HEK293 (cell line): ENCODE results near the gene HARS1.
"Not testable (repeated sequence)": the region's sequence is repeated elsewhere in the genome, so short reads cannot be mapped to it uniquely, and the experiment has no call there.

Experiments used
- CTCF ChIA-PET: fragments of 350-600 bp; formaldehyde crosslinking; extraction: SDS; loops from one replicate; lab custom pipeline; 2021; ENCODE audit warnings: antibody characterized with exemption; lab: Yijun Ruan, JAX
- POLR2A ChIA-PET: fragments of 300-600 bp; formaldehyde crosslinking; extraction: SDS; loops from one replicate; lab custom pipeline; 2020; ENCODE audit warnings: antibody characterized with exemption, inconsistent platforms; lab: Yijun Ruan, JAX
- H3K27ac ChIP-seq: fragments of 200-500 bp; sonication (Bioruptor generic); 2 replicates; pipeline ENCODE4 v1.5.1; 2014; ENCODE audit warnings: low read depth, low read length, control low read depth, inconsistent platforms; ENCODE audit errors: extremely low read depth
- H3K36me3 ChIP-seq, 2 experiments: fragments of 200-500 bp in 1 of 2; sonication (Bioruptor generic) in 1 of 2; 1 replicate in 1 of 2; 2 replicates in 1 of 2; pipeline ENCODE4 v1.5.1; 2014 to 2017; ENCODE audit warnings: inconsistent platforms in 2 of 2, low read length in 2 of 2; ENCODE audit not compliant: control insufficient read depth in 2 of 2, insufficient read depth in 1 of 2
- H3K4me1 ChIP-seq: fragments of 200-500 bp; sonication (Bioruptor generic); 2 replicates; pipeline ENCODE4 v1.5.1; 2014; ENCODE audit warnings: mild to moderate bottlenecking, low read length, inconsistent platforms; ENCODE audit not compliant: control insufficient read depth, insufficient read depth
- H3K4me3 ChIP-seq: 2 replicates; pipeline ENCODE4 v1.5.1; 2011; ENCODE audit warnings: low read depth, mild to moderate bottlenecking, control low read depth, low read length, moderate library complexity
- H3K9me3 ChIP-seq: fragments of 200-500 bp; sonication (Bioruptor generic); 2 replicates; pipeline ENCODE4 v1.5.1; 2014; ENCODE audit warnings: low read depth, low read length, inconsistent platforms; ENCODE audit not compliant: control insufficient read depth, insufficient read depth
- GLI4 ChIP-seq: fragments of 450-650 bp; formaldehyde crosslinking; IDR thresholded peaks from 2 replicates; pipeline ENCODE4 v1.5.1; 2016; ENCODE audit warnings: missing biosample characterization, missing genetic modification characterization
- MYNN ChIP-seq: fragments of 450-650 bp; formaldehyde crosslinking; IDR thresholded peaks from 2 replicates; pipeline ENCODE4 v1.5.1; 2016; ENCODE audit warnings: missing biosample characterization, missing genetic modification characterization, borderline replicate concordance
- PBX3 ChIP-seq: sonication (generic); formaldehyde crosslinking; IDR thresholded peaks from 2 replicates; pipeline ENCODE4 v1.8.1; 2022; ENCODE audit warnings: mild to moderate bottlenecking, moderate library complexity, missing genetic modification reagents
- SP3 ChIP-seq: fragments of 450-650 bp; formaldehyde crosslinking; IDR thresholded peaks from 2 replicates; pipeline ENCODE4 v1.5.1; 2016; ENCODE audit warnings: missing biosample characterization, missing genetic modification characterization
- SP7 ChIP-seq: fragments of 450-650 bp; formaldehyde crosslinking; IDR thresholded peaks from 2 replicates; pipeline ENCODE4 v1.5.1; 2016; ENCODE audit warnings: missing biosample characterization, missing genetic modification characterization
- TRIM28 ChIP-seq: IDR thresholded peaks from 2 replicates; pipeline ENCODE4 v1.6.1; 2011; ENCODE audit warnings: low read length, control low read depth, borderline replicate concordance
- ZNF184 ChIP-seq: fragments of 450-650 bp; IDR thresholded peaks from 2 replicates; pipeline ENCODE4 v1.5.1; 2018; ENCODE audit warnings: missing biosample characterization, mild to moderate bottlenecking, missing genetic modification characterization
- ZNF2 ChIP-seq: fragments of 450-650 bp; formaldehyde crosslinking; IDR thresholded peaks from 2 replicates; pipeline ENCODE4 v1.5.1; 2016; ENCODE audit warnings: missing biosample characterization, missing genetic modification characterization
- ZNF211 ChIP-seq: fragments of 450-650 bp; formaldehyde crosslinking; IDR thresholded peaks from 2 replicates; pipeline ENCODE4 v1.5.1; 2016; ENCODE audit warnings: low read depth, missing biosample characterization, missing genetic modification characterization
- ZNF335 ChIP-seq: fragments of 450-650 bp; formaldehyde crosslinking; conservative IDR thresholded peaks from 2 replicates; pipeline ENCODE4 v1.5.1; 2016; ENCODE audit warnings: missing biosample characterization, missing genetic modification characterization
- ZNF362 ChIP-seq: fragments of 450-650 bp; formaldehyde crosslinking; IDR thresholded peaks from 2 replicates; pipeline ENCODE4 v1.5.1; 2016; ENCODE audit warnings: missing biosample characterization, missing genetic modification characterization
- ZNF48 ChIP-seq: fragments of 450-650 bp; formaldehyde crosslinking; IDR thresholded peaks from 2 replicates; pipeline ENCODE4 v1.5.1; 2016; ENCODE audit warnings: missing biosample characterization, missing genetic modification characterization
- ZNF510 ChIP-seq: fragments of 450-650 bp; formaldehyde crosslinking; IDR thresholded peaks from 2 replicates; pipeline ENCODE4 v1.5.1; 2018; ENCODE audit warnings: mild to moderate bottlenecking, missing genetic modification characterization, missing biosample characterization; ENCODE audit not compliant: insufficient replicate concordance
- ZNF529 ChIP-seq: fragments of 450-650 bp; formaldehyde crosslinking; IDR thresholded peaks from 2 replicates; pipeline ENCODE4 v1.5.1; 2017; ENCODE audit warnings: missing genetic modification characterization, missing biosample characterization; ENCODE audit not compliant: insufficient replicate concordance
- ZNF560 ChIP-seq: fragments of 450-650 bp; formaldehyde crosslinking; IDR thresholded peaks from 2 replicates; pipeline ENCODE4 v1.5.1; 2017; ENCODE audit warnings: missing biosample characterization, missing genetic modification characterization, borderline replicate concordance
- ZNF654 ChIP-seq: fragments of 450-650 bp; formaldehyde crosslinking; IDR thresholded peaks from 2 replicates; pipeline ENCODE4 v1.5.1; 2016; ENCODE audit warnings: low read depth, missing biosample characterization, missing genetic modification characterization
- ZNF664 ChIP-seq: fragments of 450-650 bp; formaldehyde crosslinking; IDR thresholded peaks from 2 replicates; pipeline ENCODE4 v1.5.1; 2016; ENCODE audit warnings: missing biosample characterization, missing genetic modification characterization
- ZNF692 ChIP-seq: fragments of 450-650 bp; formaldehyde crosslinking; IDR thresholded peaks from 2 replicates; pipeline ENCODE4 v1.5.1; 2016; ENCODE audit warnings: missing biosample characterization, missing genetic modification characterization
- ZNF830 ChIP-seq: fragments of 450-650 bp; IDR thresholded peaks from 2 replicates; pipeline ENCODE4 v1.5.0; 2018; ENCODE audit warnings: missing biosample characterization, missing genetic modification characterization, low read depth, mild to moderate bottlenecking, moderate library complexity

The HARS1 gene

GRCh38 chr5:140664359-140665119, 26.6 kb downstream of the HARS1 start, which contains the start of gene WDR55 (continued):
- peak; percentile 67 for TF ChIP-seq ZNF692 (tag by site-specific recombination)
- no peak for TF ChIP-seq ZNF830 (tag by site-specific recombination)
- peak; percentile 79; the same call in 1 of the 2 replicates for TF ChIP-seq ZNF2 (tag by site-specific recombination)
- no peak for TF ChIP-seq ZNF184 (tag by site-specific recombination)
- TF ChIP-seq MYNN (tag by site-specific recombination): no peak
- no peak for TF ChIP-seq ZNF654 (tag by site-specific recombination)
- TF ChIP-seq ZNF560: no peak
- TF ChIP-seq ZNF48 (tag by site-specific recombination): no peak
- peak; percentile 88 for TF ChIP-seq SP7 (tag by site-specific recombination)
- peak; percentile 91 for TF ChIP-seq SP3 (tag by site-specific recombination)
- TF ChIP-seq, all 188 proteins: peak for 61

- CTCF ChIA-PET: no interaction called here
- H3K36me3 ChIP-seq: peaks cover 29 to 71% of the 10 kb centered on the region in 2 experiments
- no peak for TF ChIP-seq GLI4 (tag by site-specific recombination)
- no peak for TF ChIP-seq ZNF529 (tag by site-specific recombination)
- no peak for TF ChIP-seq PBX3 (CRISPR knock-in tag)
- TF ChIP-seq ZNF335 (tag by site-specific recombination): peak; percentile 63; the same call in 1 of the 2 replicates
- TF ChIP-seq TRIM28: no peak
- TF ChIP-seq ZNF510 (tag by site-specific recombination): no peak
- TF ChIP-seq ZNF211 (tag by site-specific recombination): no peak
- no peak for TF ChIP-seq ZNF664 (tag by site-specific recombination)
- TF ChIP-seq ZNF362 (tag by site-specific recombination): peak; percentile 59; the same call in 1 of the 2 replicates
- peak overlapping the region; percentile 70 for H3K27ac ChIP-seq
- H3K4me3 ChIP-seq: peak overlapping the region; percentile 72
- H3K9me3 ChIP-seq: no peaks in the 10 kb centered on the region
- POLR2A ChIA-PET: interaction anchor here (0.8 to 4.8 kb wide), 7 partner anchors 13 to 318 kb away, joined by 3 to 40 read pairs (median 3); partner anchors contain the start of genes HARS1, HARS2, HBEGF and IK
- H3K4me1 ChIP-seq: no peaks in the 10 kb centered on the region
These were observed 27.2 kb downstream of the HARS1 start for GRCh38 chr5:140664030-140664358.

GRCh38 chr5:140660371-140660770, 30.8 kb downstream of the HARS1 start:
- H3K9me3 ChIP-seq, H3K4me3 ChIP-seq, POLR2A ChIA-PET, H3K27ac ChIP-seq, H3K4me1 ChIP-seq: not testable (repeated sequence)
- H3K36me3 ChIP-seq: peaks cover 61 to 78% of the 10 kb centered on the region in 2 experiments
- CTCF ChIA-PET: interaction anchor here (0.6 kb wide), 1 partner anchor 297 kb away, joined by 3 read pairs; no protein-coding TSS in a partner anchor
